ELR (cell line): ENCODE results near the gene AMDHD1.
A peak's percentile ranks its signal among the peaks of the same experiment; 100 is the strongest.
"Not testable (repeated sequence)": the region's sequence is repeated elsewhere in the genome, so short reads cannot be mapped to it uniquely, and the experiment has no call there.

Source experiments
- DNase-seq: peaks from one replicate; pipeline ENCODE4 v3.0.0-alpha.2; 2015; ENCODE audit warnings: low read depth

The AMDHD1 gene

GRCh38 chr12:95966287-95966870, 23.2 kb downstream of the AMDHD1 start:
- DNase-seq, result peak; percentile 7

- DNase-seq, result no peak
Observed at GRCh38 chr12:95967301-95967700, 24.2 kb downstream of the AMDHD1 start.

GRCh38 chr12:95969116-95969515, 26.0 kb downstream of the AMDHD1 start:
- DNase-seq, result not testable (repeated sequence)

- no peak for DNase-seq
Observed at GRCh38 chr12:95970905-95971304, 27.8 kb downstream of the AMDHD1 start.

GRCh38 chr12:95972832-95973456, 29.8 kb downstream of the AMDHD1 start:
- no peak for DNase-seq

- DNase-seq, result no peak
Observed at GRCh38 chr12:95974358-95974757, 31.2 kb downstream of the AMDHD1 start.

GRCh38 chr12:95975491-95975890, 32.4 kb downstream of the AMDHD1 start:
- no peak for DNase-seq

- peak; percentile 40 for DNase-seq
Observed at GRCh38 chr12:95976416-95976832, 33.3 kb downstream of the AMDHD1 start.

- DNase-seq, result no peak
Observed at GRCh38 chr12:95977764-95978305, 34.7 kb downstream of the AMDHD1 start.

GRCh38 chr12:95978351-95978750, 35.2 kb downstream of the AMDHD1 start:
- DNase-seq, result no peak

GRCh38 chr12:95978774-95979173, 35.6 kb downstream of the AMDHD1 start:
- no peak for DNase-seq

GRCh38 chr12:95980437-95980836, 37.3 kb downstream of the AMDHD1 start:
- DNase-seq, result no peak

GRCh38 chr12:95982602-95983001, 39.5 kb downstream of the AMDHD1 start:
- DNase-seq, result no peak

GRCh38 chr12:95984682-95985081, 41.6 kb downstream of the AMDHD1 start:
- no peak for DNase-seq

- DNase-seq, result no peak
Observed at GRCh38 chr12:95986635-95987570, 43.8 kb downstream of the AMDHD1 start.

GRCh38 chr12:95988506-95989275, 45.6 kb downstream of the AMDHD1 start:
- no peak for DNase-seq

GRCh38 chr12:95989504-95990123, 46.5 kb downstream of the AMDHD1 start:
- DNase-seq, result no peak

- no peak for DNase-seq
Observed at GRCh38 chr12:95990136-95990535, 47.0 kb downstream of the AMDHD1 start.

- DNase-seq, result no peak
Observed at GRCh38 chr12:95993907-95994306, 50.8 kb downstream of the AMDHD1 start.

- DNase-seq, result no peak
Observed at GRCh38 chr12:95994476-95994875, 51.3 kb downstream of the AMDHD1 start.

GRCh38 chr12:95995238-95996031, 52.3 kb downstream of the AMDHD1 start:
- DNase-seq, result no peak
